Uterus (tissue), 2 donors: ENCODE results near the gene DCHS2.

ENCODE experiments used
- CTCF ChIP-seq, 4 experiments: fragments of 200-600 bp in 2 of 4; fragments of 450-650 bp in 2 of 4; sonication (generic) in 2 of 4; IDR thresholded peaks; one replicate each; pipeline ENCODE4 v1.5.1; 2016 to 2019; ENCODE audit warnings: antibody characterized with exemption in 4 of 4, mild to moderate bottlenecking in 2 of 4, moderate library complexity in 1 of 4
- POLR2A ChIP-seq, 2 donors: fragments of 450-650 bp; IDR thresholded peaks; one replicate each; pipeline ENCODE4 v1.6.1; 2016; ENCODE audit warnings: antibody characterized with exemption in 2 of 2, mild to moderate bottlenecking in 1 of 2, moderate library complexity in 1 of 2

- TF ChIP-seq POLR2A (IDR thresholded peaks at IDR 0.05) (no peak), CTCF (IDR thresholded peaks at IDR 0.05) (no peak)
Observed at GRCh38 chr4:154421618-154422017, 70.0 kb downstream of the DCHS2 start.
